HepG2 (cell line): ENCODE data around the gene ZNRF3. TPM values are rescaled to one million over a fixed set of nuclear protein-coding genes. Genes with fewer than 3 reads are reported as not detected.

Experiments
- CEBPB ChIP-seq: IDR thresholded peaks from 2 replicates; pipeline ENCODE4 v1.6.1; 2011; ENCODE audit warnings: low read depth, low read length, improper control_type of control experiment, borderline replicate concordance
- MLLT10 ChIP-seq: sonication (generic); formaldehyde crosslinking; IDR thresholded peaks from 2 replicates; pipeline ENCODE4 v1.4.0; 2020; ENCODE audit warnings: missing genetic modification reagents
- PBX3 ChIP-seq: sonication (generic); formaldehyde crosslinking; IDR thresholded peaks from 2 replicates; pipeline ENCODE4 v1.8.1; 2023; ENCODE audit warnings: missing genetic modification reagents, inconsistent platforms, borderline replicate concordance
- SP4 ChIP-seq: sonication (generic); formaldehyde crosslinking; IDR thresholded peaks from 2 replicates; pipeline ENCODE4 v1.8.1; 2023; ENCODE audit warnings: mild to moderate bottlenecking, missing genetic modification reagents
- TEAD2 ChIP-seq: sonication (generic); formaldehyde crosslinking; IDR thresholded peaks from 2 replicates; pipeline ENCODE4 v1.9.0; 2021; ENCODE audit warnings: missing genetic modification reagents
- TSC22D2 ChIP-seq: sonication (generic); formaldehyde crosslinking; IDR thresholded peaks from 2 replicates; pipeline ENCODE4 v1.5.1; 2020; ENCODE audit warnings: missing genetic modification reagents, mild to moderate bottlenecking, borderline replicate concordance
- ZBTB7B ChIP-seq: sonication (generic); formaldehyde crosslinking; IDR thresholded peaks from 2 replicates; pipeline ENCODE4 v1.4.0; 2020; ENCODE audit warnings: missing genetic modification reagents
- ZHX1 ChIP-seq: sonication (generic); formaldehyde crosslinking; IDR thresholded peaks from 2 replicates; pipeline ENCODE4 v1.8.1; 2022; ENCODE audit warnings: low read depth, mild to moderate bottlenecking, missing genetic modification reagents
- ZNF318 ChIP-seq: sonication (generic); formaldehyde crosslinking; IDR thresholded peaks from 2 replicates; pipeline ENCODE4 v1.4.0; 2020; ENCODE audit warnings: mild to moderate bottlenecking, missing genetic modification reagents
- ZNF510 ChIP-seq: sonication (generic); formaldehyde crosslinking; IDR thresholded peaks from 2 replicates; pipeline ENCODE4 v1.4.0; 2020; ENCODE audit warnings: low read depth, mild to moderate bottlenecking, missing genetic modification reagents
- ZNF629 ChIP-seq: sonication (generic); formaldehyde crosslinking; conservative IDR thresholded peaks from 2 replicates; pipeline ENCODE4 v1.5.0; 2020; ENCODE audit warnings: missing genetic modification reagents
- ZNF75D ChIP-seq: sonication (generic); formaldehyde crosslinking; IDR thresholded peaks from 2 replicates; pipeline ENCODE4 v1.8.1; 2023; ENCODE audit warnings: missing genetic modification reagents, mild to moderate bottlenecking, borderline replicate concordance
- ZNF775 ChIP-seq: sonication (generic); formaldehyde crosslinking; IDR thresholded peaks from 2 replicates; pipeline ENCODE4 v1.4.0; 2020; ENCODE audit warnings: missing genetic modification reagents, mild to moderate bottlenecking, moderate library complexity, borderline replicate concordance
- polyA plus RNA-seq, 8 experiments: library from polyadenylated mRNA; depleted of rRNA in 3 of 8; stranded (reverse) in 7 of 8; unstranded in 1 of 8; fragments of >200 nt; fragmentation: Illumina TruSeq in 4 of 8; extraction: Trizol in 4 of 8; gene quantifications; 2 replicates each; pipeline versions ENCODE4 v1.2.1 to v1.2.3, GENCODE V29; 2011 to 2016; ENCODE audit warnings: low read depth in 4 of 8, missing spikeins in 1 of 8, mixed read lengths in 1 of 8; ENCODE audit not compliant: insufficient read depth in 1 of 8
- total RNA-seq, 5 experiments: library from RNA; depleted of rRNA; stranded (reverse); fragments of >200 nt; fragmentation: Illumina TruSeq; extraction: Trizol; gene quantifications; 2 replicates each; pipeline ENCODE4 v1.2.3, GENCODE V29; 2016; ENCODE audit warnings: low read depth in 1 of 5
- TF ChIP-seq, protein P1 (sequence below): sonication (generic); formaldehyde crosslinking; IDR thresholded peaks from 2 replicates; pipeline ENCODE4 v1.8.0; 2022; ENCODE audit warnings: missing genetic modification reagents, mild to moderate bottlenecking, moderate library complexity, borderline replicate concordance

ZNRF3 gene
- total and polyA plus RNA-seq, 2 of the 13 experiments (the other 11 are each of a cell fraction or from before 2014, with no cell fraction given) = 20.3 to 36.7 TPM

DNA sequence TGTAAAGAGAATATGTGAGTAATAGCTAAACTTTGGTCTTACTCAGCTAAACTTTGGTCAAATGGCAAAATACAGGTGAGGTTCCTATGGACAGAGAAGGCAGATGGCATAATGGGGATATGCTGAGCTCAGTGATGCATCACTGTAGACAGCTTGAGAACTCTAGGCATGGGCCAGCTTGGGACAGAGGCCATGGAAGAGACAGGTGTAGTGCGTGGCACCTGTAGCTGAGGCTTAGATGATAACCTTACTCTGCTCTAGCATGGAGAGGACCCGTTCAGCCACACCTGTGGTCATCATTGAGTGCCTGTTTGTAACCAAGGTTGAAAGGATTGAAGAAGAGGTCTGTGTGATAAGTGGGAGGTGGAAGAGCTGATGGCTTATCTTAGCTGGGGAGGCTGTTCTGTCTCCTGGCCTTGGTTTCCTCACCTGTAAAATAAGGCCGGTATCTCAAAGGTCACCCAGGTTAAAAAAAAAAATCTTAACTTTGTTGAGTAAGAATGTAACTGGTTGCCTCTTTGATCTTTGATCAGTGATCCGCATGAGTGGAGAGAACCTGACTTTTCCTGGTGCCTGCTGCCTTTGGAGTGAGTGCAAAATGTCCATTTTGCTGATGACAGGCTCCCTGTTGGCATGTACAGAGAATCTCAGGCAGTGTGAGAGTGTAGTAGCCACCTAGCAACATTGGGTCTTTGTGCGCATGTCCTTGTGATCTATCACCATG is 48.6 kb downstream of the ZNRF3 start (continued):
- TF ChIP-seq MLLT10 (no peak), ZNF318 (CRISPR knock-in tag) (no peak), TSC22D2 (no peak), TEAD2 (no peak), ZBTB7B (CRISPR knock-in tag) (no peak), ZNF510 (CRISPR knock-in tag) (no peak), ZNF75D (no peak), CEBPB (no peak), ZHX1 (CRISPR knock-in tag) (no peak), ZNF775 (peak; percentile 81; the same call in 1 of the 2 replicates), PBX3 (CRISPR knock-in tag) (no peak), ZNF629 (CRISPR knock-in tag) (peak; percentile 58), SP4 (CRISPR knock-in tag) (no peak)
- TF ChIP-seq, protein P1, sequence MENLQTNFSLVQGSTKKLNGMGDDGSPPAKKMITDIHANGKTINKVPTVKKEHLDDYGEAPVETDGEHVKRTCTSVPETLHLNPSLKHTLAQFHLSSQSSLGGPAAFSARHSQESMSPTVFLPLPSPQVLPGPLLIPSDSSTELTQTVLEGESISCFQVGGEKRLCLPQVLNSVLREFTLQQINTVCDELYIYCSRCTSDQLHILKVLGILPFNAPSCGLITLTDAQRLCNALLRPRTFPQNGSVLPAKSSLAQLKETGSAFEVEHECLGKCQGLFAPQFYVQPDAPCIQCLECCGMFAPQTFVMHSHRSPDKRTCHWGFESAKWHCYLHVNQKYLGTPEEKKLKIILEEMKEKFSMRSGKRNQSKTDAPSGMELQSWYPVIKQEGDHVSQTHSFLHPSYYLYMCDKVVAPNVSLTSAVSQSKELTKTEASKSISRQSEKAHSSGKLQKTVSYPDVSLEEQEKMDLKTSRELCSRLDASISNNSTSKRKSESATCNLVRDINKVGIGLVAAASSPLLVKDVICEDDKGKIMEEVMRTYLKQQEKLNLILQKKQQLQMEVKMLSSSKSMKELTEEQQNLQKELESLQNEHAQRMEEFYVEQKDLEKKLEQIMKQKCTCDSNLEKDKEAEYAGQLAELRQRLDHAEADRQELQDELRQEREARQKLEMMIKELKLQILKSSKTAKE (CRISPR knock-in tag) = no peak; the same call in 1 of the 2 replicates
